Measurements from ENCODE around the gene PPM1L.

Gene PPM1L

GRCh38 chr3:161070980-161071663, 315.1 kb downstream of the PPM1L start:
- TF ChIP-seq, protein P1, sequence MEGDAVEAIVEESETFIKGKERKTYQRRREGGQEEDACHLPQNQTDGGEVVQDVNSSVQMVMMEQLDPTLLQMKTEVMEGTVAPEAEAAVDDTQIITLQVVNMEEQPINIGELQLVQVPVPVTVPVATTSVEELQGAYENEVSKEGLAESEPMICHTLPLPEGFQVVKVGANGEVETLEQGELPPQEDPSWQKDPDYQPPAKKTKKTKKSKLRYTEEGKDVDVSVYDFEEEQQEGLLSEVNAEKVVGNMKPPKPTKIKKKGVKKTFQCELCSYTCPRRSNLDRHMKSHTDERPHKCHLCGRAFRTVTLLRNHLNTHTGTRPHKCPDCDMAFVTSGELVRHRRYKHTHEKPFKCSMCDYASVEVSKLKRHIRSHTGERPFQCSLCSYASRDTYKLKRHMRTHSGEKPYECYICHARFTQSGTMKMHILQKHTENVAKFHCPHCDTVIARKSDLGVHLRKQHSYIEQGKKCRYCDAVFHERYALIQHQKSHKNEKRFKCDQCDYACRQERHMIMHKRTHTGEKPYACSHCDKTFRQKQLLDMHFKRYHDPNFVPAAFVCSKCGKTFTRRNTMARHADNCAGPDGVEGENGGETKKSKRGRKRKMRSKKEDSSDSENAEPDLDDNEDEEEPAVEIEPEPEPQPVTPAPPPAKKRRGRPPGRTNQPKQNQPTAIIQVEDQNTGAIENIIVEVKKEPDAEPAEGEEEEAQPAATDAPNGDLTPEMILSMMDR (IDR thresholded peaks at IDR 0.05; ENCODE audit: borderline replicate concordance, extremely low read depth, low read length, poor library complexity, severe bottlenecking): no peak
- no peak for TF ChIP-seq EZH2 (IDR thresholded peaks at IDR 0.05; ENCODE audit: borderline replicate concordance, low read depth, low read length, severe bottlenecking)
- Histone ChIP-seq H3K4me1 (ENCODE audit: insufficient read depth, low read length) (peaks cover 42% of the 10 kb centered on the region), H3K4me3 (ENCODE audit: low read depth in 1 of 2, low read length in 2 of 2) (no peak overlapping the region), H3K4me2 (ENCODE audit: insufficient read depth, low read length) (no peak overlapping the region), H3K27me3 (ENCODE audit: insufficient read depth, low read length, poor library complexity) (no peaks in the 10 kb centered on the region), H3K27ac (ENCODE audit: low read length) (no peak overlapping the region), H3K79me2 (ENCODE audit: insufficient read depth, low read length) (no peaks in the 10 kb centered on the region), H3K9ac (ENCODE audit: low read depth, low read length) (no peak overlapping the region), H2AFZ (ENCODE audit: low read depth, low read length) (no peak overlapping the region), H4K20me1 (ENCODE audit: insufficient read depth, low read length) (no peaks in the 10 kb centered on the region), H3K36me3 (ENCODE audit: insufficient read depth, low read length) (no peaks in the 10 kb centered on the region), H3K9me3 (ENCODE audit: insufficient read depth, low read length, severe bottlenecking) (no peaks in the 10 kb centered on the region)
- DNase-seq (no peak), ATAC-seq (ENCODE audit: insufficient read depth, low read depth) (no peak)

- H3K4me2 ChIP-seq (ENCODE audit: insufficient read depth, low read length): no peak overlapping the region
- H3K4me3 ChIP-seq (ENCODE audit: low read depth in 1 of 2, low read length in 2 of 2): no peak overlapping the region
Measured at GRCh38 chr3:161072211-161072621, 316.2 kb downstream of the PPM1L start.

GRCh38 chr3:161072751-161073150, 316.7 kb downstream of the PPM1L start:
- H3K27me3 ChIP-seq (ENCODE audit: insufficient read depth, low read length, poor library complexity): no peaks in the 10 kb centered on the region
- no peak overlapping the region for H3K4me2 ChIP-seq (ENCODE audit: insufficient read depth, low read length)
- H3K4me1 ChIP-seq (ENCODE audit: insufficient read depth, low read length): peaks cover 36% of the 10 kb centered on the region
- H3K36me3 ChIP-seq (ENCODE audit: insufficient read depth, low read length): no peaks in the 10 kb centered on the region
- no peak overlapping the region for H3K4me3 ChIP-seq (ENCODE audit: low read depth in 1 of 2, low read length in 2 of 2)
- no peak for ATAC-seq (ENCODE audit: insufficient read depth, low read depth)
- no peak overlapping the region for H3K27ac ChIP-seq (ENCODE audit: low read length)
- no peaks in the 10 kb centered on the region for H3K79me2 ChIP-seq (ENCODE audit: insufficient read depth, low read length)
- TF ChIP-seq EZH2 (IDR thresholded peaks at IDR 0.05; ENCODE audit: borderline replicate concordance, low read depth, low read length, severe bottlenecking): no peak
- TF ChIP-seq, protein P1 (IDR thresholded peaks at IDR 0.05; ENCODE audit: borderline replicate concordance, extremely low read depth, low read length, poor library complexity, severe bottlenecking): no peak
- no peak overlapping the region for H2AFZ ChIP-seq (ENCODE audit: low read depth, low read length)
- no peaks in the 10 kb centered on the region for H4K20me1 ChIP-seq (ENCODE audit: insufficient read depth, low read length)
- H3K9ac ChIP-seq (ENCODE audit: low read depth, low read length): no peak overlapping the region
- no peaks in the 10 kb centered on the region for H3K9me3 ChIP-seq (ENCODE audit: insufficient read depth, low read length, severe bottlenecking)
- DNase-seq: no peak

More at GRCh38 chr3:161072211-161072621, 316.2 kb downstream of the PPM1L start:
- H3K27me3 ChIP-seq (ENCODE audit: insufficient read depth, low read length, poor library complexity): no peaks in the 10 kb centered on the region
- peaks cover 36% of the 10 kb centered on the region for H3K4me1 ChIP-seq (ENCODE audit: insufficient read depth, low read length)
- H2AFZ ChIP-seq (ENCODE audit: low read depth, low read length): no peak overlapping the region
- no peaks in the 10 kb centered on the region for H3K36me3 ChIP-seq (ENCODE audit: insufficient read depth, low read length)
- H3K9me3 ChIP-seq (ENCODE audit: insufficient read depth, low read length, severe bottlenecking): no peaks in the 10 kb centered on the region
- H3K27ac ChIP-seq (ENCODE audit: low read length): no peak overlapping the region
- TF ChIP-seq EZH2 (IDR thresholded peaks at IDR 0.05; ENCODE audit: borderline replicate concordance, low read depth, low read length, severe bottlenecking): no peak
- TF ChIP-seq, protein P1 (IDR thresholded peaks at IDR 0.05; ENCODE audit: borderline replicate concordance, extremely low read depth, low read length, poor library complexity, severe bottlenecking): no peak
- no peaks in the 10 kb centered on the region for H3K79me2 ChIP-seq (ENCODE audit: insufficient read depth, low read length)
- no peak overlapping the region for H3K9ac ChIP-seq (ENCODE audit: low read depth, low read length)
- ATAC-seq (ENCODE audit: insufficient read depth, low read depth) (no peak), DNase-seq (no peak)
- H4K20me1 ChIP-seq (ENCODE audit: insufficient read depth, low read length): no peaks in the 10 kb centered on the region
